H9 (cell line): Measurements from ENCODE around the gene NEMP2. TPM values are rescaled to one million over a fixed set of nuclear protein-coding genes. Genes with fewer than 3 reads are reported as not detected.

ENCODE experiments used
- DNase-seq: peaks from one replicate; pipeline ENCODE4 v3.0.0-alpha.2; 2017
- H2AFZ ChIP-seq: one replicate; pipeline ENCODE4 v1.6.1; 2013; ENCODE audit warnings: mild to moderate bottlenecking, low read length, control low read depth, moderate library complexity
- H2AK5ac ChIP-seq: 2 replicates; pipeline ENCODE4 v1.6.1; 2013; ENCODE audit warnings: low read length, control low read depth, mixed read lengths; ENCODE audit not compliant: insufficient read length
- H2BK120ac ChIP-seq: one replicate; pipeline ENCODE4 v1.6.1; 2013; ENCODE audit warnings: low read depth, mild to moderate bottlenecking, low read length, control low read depth, inconsistent platforms; ENCODE audit not compliant: poor library complexity, severe bottlenecking
- H2BK12ac ChIP-seq: 2 replicates; pipeline ENCODE4 v1.6.1; 2013; ENCODE audit warnings: low read length, control low read depth, mixed read lengths, low read depth; ENCODE audit not compliant: insufficient read length
- H2BK15ac ChIP-seq: 2 replicates; pipeline ENCODE4 v1.6.1; 2013; ENCODE audit warnings: low read depth, low read length, control low read depth
- H2BK20ac ChIP-seq: one replicate; pipeline ENCODE4 v1.6.1; 2013; ENCODE audit warnings: low read depth, mild to moderate bottlenecking, low read length, control low read depth, inconsistent platforms; ENCODE audit not compliant: poor library complexity, severe bottlenecking
- H2BK5ac ChIP-seq: 2 replicates; pipeline ENCODE4 v1.6.1; 2013; ENCODE audit warnings: low read length, control low read depth, mixed read lengths; ENCODE audit not compliant: insufficient read length
- H3K14ac ChIP-seq: 2 replicates; pipeline ENCODE4 v1.6.1; 2013; ENCODE audit warnings: low read length, control low read depth; ENCODE audit not compliant: insufficient read depth
- H3K18ac ChIP-seq: 2 replicates; pipeline ENCODE4 v1.6.1; 2013; ENCODE audit warnings: low read depth, mild to moderate bottlenecking, mixed read lengths, low read length, control low read depth; ENCODE audit not compliant: insufficient read length
- H3K23ac ChIP-seq: 2 replicates; pipeline ENCODE4 v1.6.1; 2013; ENCODE audit warnings: low read length, control low read depth, mixed read lengths, low read depth; ENCODE audit not compliant: insufficient read length
- H3K23me2 ChIP-seq: 2 replicates; pipeline ENCODE4 v1.6.1; 2013; ENCODE audit warnings: low read depth, mild to moderate bottlenecking, mixed read lengths, low read length, control low read depth; ENCODE audit not compliant: insufficient read length, poor library complexity, severe bottlenecking
- H3K27ac ChIP-seq: 2 replicates; pipeline ENCODE4 v1.5.1; 2013; ENCODE audit warnings: low read length, control low read depth, mixed read lengths, low read depth; ENCODE audit not compliant: insufficient read length
- H3K27me3 ChIP-seq: 2 replicates; pipeline ENCODE4 v1.6.1; 2013; ENCODE audit warnings: low read length, control low read depth, inconsistent platforms; ENCODE audit not compliant: insufficient read depth
- H3K4ac ChIP-seq: 2 replicates; pipeline ENCODE4 v1.6.1; 2013; ENCODE audit warnings: low read depth, mild to moderate bottlenecking, control low read depth, inconsistent platforms, low read length, moderate library complexity
- H3K4me1 ChIP-seq: 2 replicates; pipeline ENCODE4 v1.6.1; 2013; ENCODE audit warnings: low read length, control low read depth, inconsistent platforms; ENCODE audit not compliant: insufficient read depth
- H3K4me2 ChIP-seq: 2 replicates; pipeline ENCODE4 v1.6.1; 2013; ENCODE audit warnings: low read length, control low read depth, mixed read lengths; ENCODE audit not compliant: insufficient read length, insufficient read depth
- H3K56ac ChIP-seq: 2 replicates; pipeline ENCODE4 v1.6.1; 2013; ENCODE audit warnings: low read depth, mild to moderate bottlenecking, mixed read lengths, low read length, control low read depth; ENCODE audit not compliant: insufficient read length
- H3K79me1 ChIP-seq: 2 replicates; pipeline ENCODE4 v1.6.1; 2013; ENCODE audit warnings: low read depth, mild to moderate bottlenecking, moderate library complexity, low read length, control low read depth, inconsistent platforms; ENCODE audit not compliant: insufficient read depth, poor library complexity, severe bottlenecking
- H3K79me2 ChIP-seq: 2 replicates; pipeline ENCODE4 v1.6.1; 2013; ENCODE audit warnings: low read length, control low read depth, inconsistent platforms; ENCODE audit not compliant: insufficient read depth
- H3K9ac ChIP-seq: 2 replicates; pipeline ENCODE4 v1.6.1; 2013; ENCODE audit warnings: low read length, control low read depth, mixed read lengths; ENCODE audit not compliant: insufficient read length; ENCODE audit errors: extremely low read depth
- H3K9me3 ChIP-seq: one replicate; pipeline ENCODE4 v1.6.1; 2013; ENCODE audit warnings: low read depth, low read length, inconsistent platforms; ENCODE audit not compliant: control insufficient read depth
- H3T11ph ChIP-seq: one replicate; pipeline ENCODE4 v1.6.1; 2013; ENCODE audit warnings: mild to moderate bottlenecking, low read length, control low read depth, inconsistent platforms
- H4K20me1 ChIP-seq: one replicate; pipeline ENCODE4 v1.6.1; 2013; ENCODE audit not compliant: control insufficient read depth, insufficient read length, insufficient read depth
- H4K5ac ChIP-seq: 2 replicates; pipeline ENCODE4 v1.6.1; 2013; ENCODE audit warnings: low read depth, mild to moderate bottlenecking, mixed read lengths, low read length, control low read depth; ENCODE audit not compliant: insufficient read length
- H4K8ac ChIP-seq: replicated peaks from 2 replicates; pipeline ENCODE4 v1.6.1; 2013; ENCODE audit warnings: low read length, control low read depth, mixed read lengths, low read depth; ENCODE audit not compliant: insufficient read length
- H4K91ac ChIP-seq: 2 replicates; pipeline ENCODE4 v1.6.1; 2013; ENCODE audit warnings: low read depth, mild to moderate bottlenecking, moderate library complexity, mixed read lengths, low read length, control low read depth; ENCODE audit not compliant: insufficient read length
- H3K27ac Mint-ChIP-seq, 3 experiments: 2 replicates in 2 of 3; 3 replicates in 1 of 3; pipeline ENCODE4 v1.8.0; 2020 to 2021; ENCODE audit warnings: mixed read lengths in 3 of 3, mild to moderate bottlenecking in 1 of 3, moderate library complexity in 1 of 3
- H3K27me3 Mint-ChIP-seq: 2 replicates; pipeline ENCODE4 v1.8.0; 2021; ENCODE audit warnings: low read depth, mild to moderate bottlenecking, moderate library complexity, mixed read lengths
- H3K36me3 Mint-ChIP-seq, 3 experiments: 2 replicates in 2 of 3; 3 replicates in 1 of 3; pipeline ENCODE4 v1.8.0; 2020 to 2021; ENCODE audit warnings: low read depth in 3 of 3, mixed read lengths in 3 of 3; ENCODE audit not compliant: insufficient read depth in 1 of 3
- H3K4me1 Mint-ChIP-seq, 2 experiments: 2 replicates each; pipeline ENCODE4 v1.8.0; 2020; ENCODE audit warnings: mixed read lengths in 2 of 2
- H3K4me3 Mint-ChIP-seq, 2 experiments: 2 replicates in 1 of 2; 3 replicates in 1 of 2; pipeline ENCODE4 v1.8.0; 2020 to 2021; ENCODE audit warnings: mild to moderate bottlenecking in 2 of 2, mixed read lengths in 2 of 2, moderate library complexity in 1 of 2
- H3K9me3 Mint-ChIP-seq, 2 experiments: 2 replicates in 1 of 2; 3 replicates in 1 of 2; pipeline ENCODE4 v1.8.0; 2020; ENCODE audit warnings: mild to moderate bottlenecking in 2 of 2, mixed read lengths in 2 of 2, moderate library complexity in 1 of 2
- WGBS: extraction: QIAGEN DNeasy Blood & Tissue Kit; methylation state at CpG from one replicate; pipeline ENCODE4 v1.1.7; 2013; ENCODE audit warnings: missing lambda C conversion rate, low lambda C conversion rate, mixed read lengths; ENCODE audit not compliant: insufficient read length; ENCODE audit errors: extremely low coverage; 5-methylcytosine and 5-hydroxymethylcytosine counted together
- total RNA-seq: library from RNA; stranded (reverse); gene quantifications from 2 replicates; pipeline ENCODE4 v1.2.1, GENCODE V29; 2021
- TF ChIP-seq, protein P1 (sequence below): fragments of 200-600 bp; sonication (generic); conservative IDR thresholded peaks from 3 replicates; pipeline ENCODE4 v1.8.0; 2021; ENCODE audit warnings: antibody characterized with exemption, mild to moderate bottlenecking

Gene NEMP2
- total RNA-seq, 1 experiment from 2014 or later = 5.3 TPM

DNA sequence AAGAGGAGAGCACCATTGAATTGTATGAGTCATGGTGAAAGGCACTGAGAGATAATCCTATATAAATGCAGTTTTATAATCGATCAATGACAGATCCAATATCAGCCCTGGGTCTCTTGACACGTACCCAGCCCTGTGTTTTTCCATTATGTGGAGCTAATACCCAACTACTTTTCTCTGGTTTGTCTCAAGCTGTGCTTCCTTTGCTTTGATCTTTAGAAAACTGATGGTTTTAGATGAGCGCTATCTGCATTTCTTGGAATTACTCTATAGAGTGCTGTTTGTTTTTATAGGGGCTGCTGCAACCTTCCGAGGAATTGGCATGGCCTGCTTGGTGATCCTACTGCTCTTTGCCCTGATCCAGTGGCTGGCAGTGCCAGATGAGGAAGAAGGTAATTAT is 45.0 kb downstream of the NEMP2 start:
- Mint-ChIP-seq H3K9me3 (peaks cover 0 to 6% of the 10 kb centered on the region in 2 experiments; a peak in 3 of 5 replicates), H3K27ac (no peak overlapping the region), H3K27me3 (no peaks in the 10 kb centered on the region), H3K4me3 (peak overlapping the region in 1 of 2 experiments; percentile 45; a peak in 1 of 5 replicates), H3K36me3 (peaks cover 0 to 9% (median 0%) of the 10 kb centered on the region in 3 experiments; a peak in 3 of 7 replicates), H3K4me1 (peaks cover 14 to 19% of the 10 kb centered on the region in 2 experiments)
- no CpG with 5 or more reads among the region's 4 CpGs for WGBS
- no peak overlapping the region for H3K27ac ChIP-seq
- no peak overlapping the region for H3K14ac ChIP-seq
- no peaks in the 10 kb centered on the region for H3K4me1 ChIP-seq
- no peaks in the 10 kb centered on the region for H3K79me1 ChIP-seq
- no peak overlapping the region for H3T11ph ChIP-seq
- no peaks in the 10 kb centered on the region for H4K20me1 ChIP-seq
- H2BK5ac ChIP-seq = no peak overlapping the region
- H3K18ac ChIP-seq = no peak overlapping the region
- no peak for DNase-seq
- no peak overlapping the region; the same call in 1 of the 2 replicates for H2BK15ac ChIP-seq
- H4K8ac ChIP-seq = no peak overlapping the region
- H3K9ac ChIP-seq = no peak overlapping the region
- no peak overlapping the region for H2BK120ac ChIP-seq
- H4K5ac ChIP-seq = no peak overlapping the region
- TF ChIP-seq, protein P1, sequence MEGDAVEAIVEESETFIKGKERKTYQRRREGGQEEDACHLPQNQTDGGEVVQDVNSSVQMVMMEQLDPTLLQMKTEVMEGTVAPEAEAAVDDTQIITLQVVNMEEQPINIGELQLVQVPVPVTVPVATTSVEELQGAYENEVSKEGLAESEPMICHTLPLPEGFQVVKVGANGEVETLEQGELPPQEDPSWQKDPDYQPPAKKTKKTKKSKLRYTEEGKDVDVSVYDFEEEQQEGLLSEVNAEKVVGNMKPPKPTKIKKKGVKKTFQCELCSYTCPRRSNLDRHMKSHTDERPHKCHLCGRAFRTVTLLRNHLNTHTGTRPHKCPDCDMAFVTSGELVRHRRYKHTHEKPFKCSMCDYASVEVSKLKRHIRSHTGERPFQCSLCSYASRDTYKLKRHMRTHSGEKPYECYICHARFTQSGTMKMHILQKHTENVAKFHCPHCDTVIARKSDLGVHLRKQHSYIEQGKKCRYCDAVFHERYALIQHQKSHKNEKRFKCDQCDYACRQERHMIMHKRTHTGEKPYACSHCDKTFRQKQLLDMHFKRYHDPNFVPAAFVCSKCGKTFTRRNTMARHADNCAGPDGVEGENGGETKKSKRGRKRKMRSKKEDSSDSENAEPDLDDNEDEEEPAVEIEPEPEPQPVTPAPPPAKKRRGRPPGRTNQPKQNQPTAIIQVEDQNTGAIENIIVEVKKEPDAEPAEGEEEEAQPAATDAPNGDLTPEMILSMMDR = no peak
- H2BK12ac ChIP-seq = no peak overlapping the region
- H3K27me3 ChIP-seq = no peaks in the 10 kb centered on the region
- H3K79me2 ChIP-seq = no peaks in the 10 kb centered on the region
- H3K4ac ChIP-seq = no peak overlapping the region
- H3K23ac ChIP-seq = no peak overlapping the region
- H2AFZ ChIP-seq = no peak overlapping the region
- H3K23me2 ChIP-seq = no peaks in the 10 kb centered on the region
- no peak overlapping the region for H3K4me2 ChIP-seq
- H2BK20ac ChIP-seq = no peak overlapping the region
- H2AK5ac ChIP-seq = no peak overlapping the region
- no peaks in the 10 kb centered on the region for H3K9me3 ChIP-seq
- no peak overlapping the region for H3K56ac ChIP-seq
- no peak overlapping the region for H4K91ac ChIP-seq
